HCEC 1CT (cell line): ENCODE results near the gene DDAH1.

Source experiments
- DNase-seq: peaks from one replicate; pipeline ENCODE4 v3.0.0-alpha.2; 2017

DDAH1 gene

GRCh38 chr1:85323770-85324169 is 141.2 kb downstream of the DDAH1 start:
- no peak for DNase-seq

GRCh38 chr1:85322655-85323054 is 142.3 kb downstream of the DDAH1 start:
- peak; percentile 76 for DNase-seq

- DNase-seq: peak; percentile 89
Measured at GRCh38 chr1:85321237-85321964, 143.6 kb downstream of the DDAH1 start.

- DNase-seq: peak; percentile 72
Measured at GRCh38 chr1:85320371-85321131, 144.4 kb downstream of the DDAH1 start.

GRCh38 chr1:85319931-85320330 is 145.0 kb downstream of the DDAH1 start:
- DNase-seq: no peak

- peak; percentile 29 for DNase-seq
Measured at GRCh38 chr1:85319491-85319890, 145.5 kb downstream of the DDAH1 start.

GRCh38 chr1:85318217-85318616 is 146.7 kb downstream of the DDAH1 start:
- DNase-seq: no peak

GRCh38 chr1:85317560-85317959 is 147.4 kb downstream of the DDAH1 start:
- no peak for DNase-seq

- DNase-seq: no peak
Measured at GRCh38 chr1:85316321-85316720, 148.6 kb downstream of the DDAH1 start.

GRCh38 chr1:85315789-85316188 is 149.2 kb downstream of the DDAH1 start:
- no peak for DNase-seq

- peak; percentile 78 for DNase-seq
Measured at GRCh38 chr1:85314726-85315125, 150.2 kb downstream of the DDAH1 start.

GRCh38 chr1:85313888-85314696 is 150.9 kb downstream of the DDAH1 start:
- DNase-seq: peak; percentile 97

- no peak for DNase-seq
Measured at GRCh38 chr1:85311818-85312217, 153.1 kb downstream of the DDAH1 start.

- DNase-seq: no peak
Measured at GRCh38 chr1:85308833-85309350, 156.1 kb downstream of the DDAH1 start.

GRCh38 chr1:85307987-85308832 is 156.7 kb downstream of the DDAH1 start:
- peak; percentile 84 for DNase-seq

GRCh38 chr1:85306236-85306635 is 158.7 kb downstream of the DDAH1 start:
- no peak for DNase-seq

GRCh38 chr1:85303440-85304162 is 161.4 kb downstream of the DDAH1 start:
- DNase-seq: no peak

- no peak for DNase-seq
Measured at GRCh38 chr1:85300140-85300539, 164.8 kb downstream of the DDAH1 start.

- DNase-seq: peak; percentile 99
Measured at GRCh38 chr1:85297855-85298629, 166.9 kb downstream of the DDAH1 start.

GRCh38 chr1:85297538-85297854 is 167.5 kb downstream of the DDAH1 start:
- DNase-seq: no peak

GRCh38 chr1:85296980-85297379 is 168.0 kb downstream of the DDAH1 start:
- peak; percentile 35 for DNase-seq
